COR-L47 (cell line): ENCODE results near the gene SPATA9.
"Not testable (repeated sequence)": the region's sequence is repeated elsewhere in the genome, so short reads cannot be mapped to it uniquely, and the experiment has no call there.

Source experiments
- DNase-seq: peaks from one replicate; lab custom pipeline; 2025; lab: John Stamatoyannopoulos, UW

SPATA9 gene

DNA sequence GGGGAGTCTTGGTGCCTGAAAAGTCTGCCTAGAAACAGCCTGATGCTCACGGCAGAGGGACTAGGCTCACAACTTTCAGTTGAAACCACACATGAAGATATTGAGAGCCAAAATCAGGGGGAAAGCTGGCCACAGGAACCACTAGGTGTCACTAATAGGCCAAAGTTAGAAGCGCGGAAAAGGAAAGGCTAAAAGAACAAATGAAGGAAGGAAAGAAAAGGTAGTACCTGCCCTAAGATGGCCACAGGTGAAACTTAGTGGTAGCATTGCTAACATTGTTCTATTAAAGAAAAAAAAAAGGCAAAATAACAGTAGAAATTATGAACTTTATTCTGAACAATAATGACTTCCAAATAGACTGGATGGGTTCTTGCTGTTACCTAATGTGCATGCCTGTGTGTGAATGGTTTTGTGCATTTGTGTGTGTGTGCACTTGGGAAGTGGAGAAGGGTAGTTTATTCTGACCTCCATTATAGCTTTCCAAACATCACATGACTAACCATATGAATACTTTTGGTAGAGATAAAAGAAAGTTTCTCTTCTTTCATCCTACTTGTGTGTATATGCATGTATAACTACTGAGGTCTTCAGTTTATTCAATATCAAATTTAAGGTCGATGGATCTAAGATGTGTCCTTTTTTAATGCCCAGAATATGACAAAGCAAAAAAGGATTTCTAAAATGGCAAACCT is 38.3 kb downstream of the SPATA9 start:
- peak; percentile 31 for DNase-seq

GRCh38 chr5:95643152-95643551 is 39.6 kb downstream of the SPATA9 start:
- no peak for DNase-seq

DNA sequence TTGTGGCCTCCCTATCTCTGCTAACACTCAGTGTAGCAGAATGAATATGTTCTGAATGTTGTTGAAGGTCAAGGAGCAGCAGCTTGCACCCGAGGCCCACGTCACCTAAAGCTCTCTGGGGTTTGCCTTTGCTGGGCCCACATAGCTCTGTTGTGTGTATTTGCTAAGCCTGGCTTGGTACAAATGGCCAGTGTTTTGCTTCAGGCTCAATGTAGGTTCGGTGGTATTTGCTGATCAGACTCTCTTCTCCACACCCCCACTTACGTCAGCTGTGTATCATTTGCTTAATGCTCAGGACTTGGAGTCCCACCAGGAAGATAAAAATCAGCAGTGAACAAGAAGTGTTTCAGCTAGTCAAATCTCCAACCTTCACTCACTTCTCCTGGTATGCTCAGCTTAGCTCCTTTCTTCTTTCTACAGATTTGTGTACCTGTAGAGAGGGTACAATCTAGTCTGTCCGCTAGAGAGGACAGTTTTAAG is 41.0 kb downstream of the SPATA9 start:
- no peak for DNase-seq

GRCh38 chr5:95638632-95639031 is 44.2 kb downstream of the SPATA9 start:
- no peak for DNase-seq

GRCh38 chr5:95634081-95634480 is 48.7 kb downstream of the SPATA9 start:
- DNase-seq: no peak

DNA sequence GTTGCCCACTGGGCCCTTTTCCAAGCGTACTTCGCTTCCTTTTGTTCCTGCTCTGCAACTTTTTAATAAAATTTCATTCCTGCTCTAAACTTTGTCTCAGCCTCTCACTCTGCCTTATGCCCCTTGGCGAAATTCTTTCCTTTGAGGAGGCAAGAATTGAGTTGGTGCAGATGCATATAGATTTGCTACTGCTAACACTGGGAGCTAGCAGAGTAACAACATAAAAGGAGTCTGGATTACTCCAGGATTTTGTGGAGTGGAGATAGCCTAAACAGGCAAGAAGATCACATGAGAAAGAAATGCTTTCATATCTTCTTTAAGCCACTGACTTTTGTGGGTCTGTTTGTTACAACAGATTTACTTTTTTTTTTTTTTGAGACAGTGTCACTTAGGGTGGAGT is 49.1 kb downstream of the SPATA9 start:
- DNase-seq: no peak

DNA sequence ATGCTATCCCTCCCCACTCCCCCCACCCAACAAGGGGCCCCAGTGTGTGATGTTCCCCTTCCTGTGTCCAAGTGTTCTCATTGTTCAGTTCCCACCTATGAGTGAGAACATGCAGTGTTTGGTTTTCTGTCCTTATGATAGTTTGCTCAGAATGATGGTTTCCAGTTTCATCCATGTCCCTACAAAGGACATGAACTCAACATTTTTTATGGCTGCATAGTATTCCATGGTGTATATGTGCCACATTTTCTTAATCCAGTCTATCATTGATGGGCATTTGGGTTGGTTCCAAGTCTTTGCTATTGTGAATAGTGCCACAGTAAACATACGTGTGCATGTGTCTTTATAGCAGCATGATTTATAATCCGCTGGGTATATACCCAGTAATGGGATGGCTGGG is 49.8 kb downstream of the SPATA9 start:
- DNase-seq: not testable (repeated sequence)

DNA sequence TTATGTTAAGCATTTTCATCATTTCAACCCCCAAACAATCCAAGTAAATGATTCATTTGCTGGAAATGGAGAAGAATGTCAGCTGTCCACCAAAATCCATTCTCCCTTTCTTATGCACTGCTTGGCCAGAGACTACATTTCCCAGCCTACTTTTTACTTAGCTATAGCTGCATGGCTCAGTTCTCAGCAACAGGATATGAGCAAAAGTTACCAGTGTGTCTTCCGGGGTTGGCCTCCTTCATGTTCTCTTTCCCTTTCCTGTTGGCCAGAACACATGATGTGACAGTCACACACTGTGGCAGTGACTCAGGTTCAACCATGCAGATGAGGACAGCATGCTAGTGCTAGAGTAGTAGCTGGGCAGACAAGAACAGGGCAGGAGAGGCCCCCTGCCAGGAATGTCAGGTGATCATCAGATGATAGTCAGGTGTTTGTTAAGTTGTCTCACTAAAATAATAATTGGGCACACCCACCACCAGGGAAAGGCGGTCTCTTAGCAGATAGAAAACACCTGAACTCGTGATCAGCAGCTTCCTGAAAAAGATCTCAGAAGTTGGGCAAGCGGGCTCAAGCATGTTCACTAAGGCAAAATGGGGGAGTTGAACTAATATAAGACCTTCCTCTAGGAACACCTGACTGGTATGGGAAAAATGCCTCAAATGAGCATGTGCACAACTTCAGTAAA is 50.7 kb downstream of the SPATA9 start:
- no peak for DNase-seq

GRCh38 chr5:95631255-95631958 is 51.4 kb downstream of the SPATA9 start:
- DNase-seq: no peak

DNA sequence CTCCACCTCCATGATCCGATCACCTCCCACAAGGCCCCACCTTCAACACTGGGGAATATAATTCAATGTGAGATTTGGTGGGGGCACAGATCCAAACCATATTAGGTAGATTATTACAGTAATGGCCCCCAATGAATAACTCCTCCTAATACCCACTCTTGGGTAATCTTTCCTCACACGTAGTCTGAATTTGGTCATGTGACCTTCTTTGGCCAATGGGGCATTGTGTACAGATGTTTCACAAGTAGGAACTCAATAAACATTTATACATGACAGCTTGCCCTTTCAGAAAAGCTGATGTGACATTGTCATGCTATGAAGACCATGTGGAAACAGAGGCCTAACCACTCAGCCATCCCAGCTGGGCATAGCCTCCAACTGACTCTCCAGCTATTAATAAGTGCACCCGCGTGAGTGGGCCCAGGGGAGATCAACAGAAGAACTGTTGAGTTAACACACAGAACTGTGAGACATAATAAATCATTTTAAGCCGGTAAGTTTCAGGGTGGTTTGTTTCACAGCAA is 52.3 kb downstream of the SPATA9 start:
- no peak for DNase-seq

DNA sequence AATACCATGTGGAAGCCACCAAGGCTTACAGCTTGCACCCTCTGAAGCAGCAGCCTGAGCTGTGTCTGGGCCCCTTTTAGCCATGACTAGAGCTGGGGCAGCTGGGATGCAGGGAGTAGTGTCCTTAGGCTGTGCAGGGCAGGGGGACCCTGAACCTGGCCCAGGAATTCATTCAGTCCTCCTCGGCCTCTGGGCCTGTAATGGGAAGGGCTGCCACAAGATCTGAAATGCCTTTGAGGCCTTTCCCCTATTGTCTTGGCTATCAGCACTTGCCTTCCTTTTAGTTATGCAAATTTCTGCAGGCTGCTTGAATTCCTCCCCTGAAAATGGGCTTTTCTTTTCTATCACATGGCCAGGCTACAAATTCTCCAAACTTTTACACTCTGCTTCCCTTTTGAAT is 53.9 kb downstream of the SPATA9 start:
- no peak for DNase-seq

- no peak for DNase-seq
These were observed 54.6 kb downstream of the SPATA9 start for GRCh38 chr5:95627971-95628810.

- no peak for DNase-seq
These were observed 56.1 kb downstream of the SPATA9 start for GRCh38 chr5:95626701-95627100.

DNA sequence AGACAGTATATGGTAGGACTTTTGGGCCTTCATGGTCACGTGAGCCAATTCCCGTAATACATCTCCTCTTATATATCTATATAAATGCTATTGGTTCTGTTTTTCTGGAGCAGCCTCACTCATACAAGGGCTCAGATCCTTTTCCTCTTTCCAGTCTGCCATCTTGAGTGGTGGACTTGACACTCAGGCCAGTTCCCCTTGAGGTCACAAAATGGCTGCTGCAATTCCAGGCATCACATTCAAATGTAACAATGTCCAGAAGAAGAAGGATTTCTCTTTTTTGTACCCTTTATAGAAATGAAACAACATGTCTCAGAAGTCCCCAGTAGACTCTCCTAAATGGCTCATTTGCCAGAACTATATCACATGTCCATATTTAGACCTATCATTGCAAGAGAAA is 58.4 kb downstream of the SPATA9 start:
- DNase-seq: no peak

GRCh38 chr5:95623706-95624105 is 59.1 kb downstream of the SPATA9 start:
- no peak for DNase-seq

DNA sequence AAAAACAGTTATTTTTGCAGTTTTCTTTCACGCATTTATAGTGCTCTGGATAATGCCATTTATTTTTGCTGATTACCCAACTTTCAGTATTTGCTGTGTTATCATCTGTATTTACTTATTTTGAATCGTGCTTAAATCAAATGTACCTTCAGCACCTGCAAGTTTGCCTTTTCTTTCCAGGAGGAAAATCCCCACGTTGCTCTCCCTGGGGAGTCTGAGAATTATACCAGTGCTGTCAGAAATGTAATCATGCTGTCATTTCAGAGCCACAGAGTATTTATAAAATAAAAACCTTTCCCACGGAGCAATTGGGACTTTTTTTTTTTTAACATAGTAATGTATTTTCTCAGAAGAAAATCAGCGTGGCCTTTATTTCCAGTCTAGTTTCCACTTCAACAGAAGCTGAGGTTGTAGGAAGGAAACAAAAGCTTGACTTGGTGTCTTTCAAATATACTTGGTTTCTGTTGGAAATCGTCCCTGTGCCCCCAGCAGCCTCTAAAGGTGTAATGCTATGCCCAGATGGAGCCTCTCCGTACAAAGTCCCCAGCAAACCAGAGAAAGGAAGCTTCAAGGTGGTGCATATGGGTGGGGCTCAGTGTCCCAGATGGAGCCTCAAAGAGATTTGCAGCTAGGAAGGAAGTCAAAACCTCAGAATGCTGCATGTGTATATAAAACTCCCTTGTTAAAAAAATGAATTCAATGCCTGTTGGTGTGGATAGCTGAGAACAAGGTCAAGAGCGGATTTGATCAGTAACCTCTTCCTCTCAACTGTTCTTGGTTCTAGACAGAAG is 60.8 kb downstream of the SPATA9 start:
- no peak for DNase-seq

GRCh38 chr5:95620870-95621838 is 61.6 kb downstream of the SPATA9 start:
- DNase-seq: peak; percentile 80

DNA sequence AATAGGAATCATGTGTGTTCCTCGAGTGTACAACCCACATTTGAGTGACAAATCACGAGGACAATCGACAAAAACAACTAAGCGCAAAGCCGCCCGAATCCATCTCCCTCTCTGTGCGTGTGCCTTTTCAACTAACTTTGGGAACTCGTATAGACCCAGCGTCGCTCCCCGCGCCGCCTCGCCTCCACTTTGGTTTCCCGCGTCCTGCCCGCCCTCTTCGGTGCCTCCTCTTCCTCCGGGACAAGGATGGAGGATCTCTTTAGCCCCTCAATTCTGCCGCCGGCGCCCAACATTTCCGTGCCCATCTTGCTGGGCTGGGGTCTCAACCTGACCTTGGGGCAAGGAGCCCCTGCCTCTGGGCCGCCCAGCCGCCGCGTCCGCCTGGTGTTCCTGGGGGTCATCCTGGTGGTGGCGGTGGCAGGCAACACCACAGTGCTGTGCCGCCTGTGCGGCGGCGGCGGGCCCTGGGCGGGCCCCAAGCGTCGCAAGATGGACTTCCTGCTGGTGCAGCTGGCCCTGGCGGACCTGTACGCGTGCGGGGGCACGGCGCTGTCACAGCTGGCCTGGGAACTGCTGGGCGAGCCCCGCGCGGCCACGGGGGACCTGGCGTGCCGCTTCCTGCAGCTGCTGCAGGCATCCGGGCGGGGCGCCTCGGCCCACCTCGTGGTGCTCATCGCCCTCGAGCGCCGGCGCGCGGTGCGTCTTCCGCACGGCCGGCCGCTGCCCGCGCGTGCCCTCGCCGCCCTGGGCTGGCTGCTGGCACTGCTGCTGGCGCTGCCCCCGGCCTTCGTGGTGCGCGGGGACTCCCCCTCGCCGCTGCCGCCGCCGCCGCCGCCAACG is 62.5 kb downstream of the SPATA9 start, which contains the start of gene GPR150:
Gene GPR150, plus strand, starts transcription at position 58 of the 840 bp plus-strand sequence. Its CDS starts 189 bp downstream, at position 247.
- peak; percentile 84 for DNase-seq
